NCI-H510A (cell line): ENCODE measurements around the gene KCNQ1OT1.

Source experiments
- DNase-seq: peaks from one replicate; lab custom pipeline; 2025; lab: John Stamatoyannopoulos, UW

The KCNQ1OT1 gene

GRCh38 chr11:2570841-2571597, 128.8 kb downstream of the KCNQ1OT1 start:
- no peak for DNase-seq

GRCh38 chr11:2570211-2570811, 129.5 kb downstream of the KCNQ1OT1 start:
- DNase-seq = no peak

DNA sequence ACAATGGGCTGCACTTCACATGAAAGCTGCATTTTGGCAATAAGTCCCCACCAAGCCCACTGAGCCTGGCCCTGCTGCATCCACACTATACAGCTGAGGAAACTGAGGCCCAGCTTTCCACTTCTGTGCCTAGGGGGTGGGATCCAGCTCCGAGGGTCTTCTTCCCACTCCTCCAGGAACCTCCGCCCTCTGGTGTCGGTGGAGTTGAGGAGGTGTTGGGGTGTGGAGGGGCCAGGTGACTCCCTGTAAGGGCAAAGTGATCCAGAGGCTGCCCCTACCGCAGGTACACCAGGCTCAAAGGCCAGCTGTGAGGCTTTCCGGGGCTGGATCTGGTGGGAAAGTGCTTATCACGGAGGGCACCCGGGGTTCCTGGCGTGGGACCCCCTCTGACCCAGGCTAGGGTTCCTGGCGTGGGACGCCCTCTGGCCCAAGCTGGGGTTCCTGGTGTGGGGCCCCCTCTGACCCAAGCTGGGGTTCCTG, 130.0 kb downstream of the KCNQ1OT1 start:
- no peak for DNase-seq

- DNase-seq = no peak
These were observed 130.5 kb downstream of the KCNQ1OT1 start for GRCh38 chr11:2569321-2569721.

GRCh38 chr11:2567026-2567671, 132.6 kb downstream of the KCNQ1OT1 start:
- DNase-seq = no peak

GRCh38 chr11:2566223-2567025, 133.4 kb downstream of the KCNQ1OT1 start:
- no peak for DNase-seq

- no peak for DNase-seq
These were observed 134.2 kb downstream of the KCNQ1OT1 start for GRCh38 chr11:2565447-2566222.

GRCh38 chr11:2564588-2565425, 135.0 kb downstream of the KCNQ1OT1 start:
- no peak for DNase-seq

- no peak for DNase-seq
These were observed 135.7 kb downstream of the KCNQ1OT1 start for GRCh38 chr11:2564008-2564530.

DNA sequence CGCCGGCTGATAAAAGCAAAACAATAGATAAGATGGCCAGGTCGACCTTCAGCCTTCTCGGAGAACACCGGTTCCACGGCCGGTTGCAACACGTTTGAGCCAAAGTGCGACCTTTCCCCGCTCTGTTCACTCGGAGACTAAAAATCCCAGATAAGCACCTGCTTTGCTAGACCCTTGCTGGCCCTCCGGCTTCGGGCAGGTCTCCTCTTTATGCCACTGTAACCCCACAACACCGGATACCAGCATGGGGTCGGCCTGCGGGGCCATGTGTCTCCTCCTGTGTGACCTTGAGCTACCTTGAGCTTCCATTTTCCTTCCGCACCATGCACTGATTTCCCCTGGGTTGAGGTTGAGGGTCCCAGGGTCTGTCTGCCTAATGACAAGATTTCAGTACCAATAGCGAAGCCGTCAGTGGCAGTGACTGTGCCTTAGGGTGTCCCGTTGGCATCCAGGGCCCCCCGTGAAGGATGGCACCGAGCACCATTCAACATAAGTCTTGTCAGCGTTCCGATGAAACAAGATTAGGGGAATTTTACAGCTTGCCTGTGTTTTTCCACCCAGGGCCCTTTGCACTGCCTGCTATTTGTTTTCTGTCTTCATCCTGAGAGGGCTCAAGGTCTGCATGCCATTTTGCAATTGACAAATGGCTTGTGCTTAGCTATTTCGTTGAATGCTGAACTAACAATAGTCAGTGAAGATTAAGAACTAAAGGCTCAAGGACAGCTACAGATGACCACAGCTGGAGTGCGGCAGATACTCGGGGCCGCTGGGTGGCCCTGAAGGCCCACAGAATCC, 136.4 kb downstream of the KCNQ1OT1 start:
- no peak for DNase-seq

DNA sequence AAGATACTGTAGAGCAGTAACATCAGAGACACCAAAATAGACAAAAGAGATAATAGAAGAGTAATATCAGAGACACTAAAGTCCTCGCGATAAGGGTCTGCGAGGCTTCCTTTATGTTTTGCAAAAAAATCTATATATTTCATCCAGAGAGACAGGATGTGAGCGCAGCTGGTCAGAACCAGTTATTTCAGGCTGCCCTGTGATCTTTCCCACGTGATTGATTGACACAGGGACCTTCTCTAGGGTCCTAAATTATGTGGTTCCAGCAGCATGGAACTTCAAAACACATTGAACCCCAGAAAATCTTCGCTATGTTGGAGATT, 136.9 kb downstream of the KCNQ1OT1 start:
- no peak for DNase-seq

GRCh38 chr11:2561696-2562581, 137.9 kb downstream of the KCNQ1OT1 start:
- DNase-seq = no peak

DNA sequence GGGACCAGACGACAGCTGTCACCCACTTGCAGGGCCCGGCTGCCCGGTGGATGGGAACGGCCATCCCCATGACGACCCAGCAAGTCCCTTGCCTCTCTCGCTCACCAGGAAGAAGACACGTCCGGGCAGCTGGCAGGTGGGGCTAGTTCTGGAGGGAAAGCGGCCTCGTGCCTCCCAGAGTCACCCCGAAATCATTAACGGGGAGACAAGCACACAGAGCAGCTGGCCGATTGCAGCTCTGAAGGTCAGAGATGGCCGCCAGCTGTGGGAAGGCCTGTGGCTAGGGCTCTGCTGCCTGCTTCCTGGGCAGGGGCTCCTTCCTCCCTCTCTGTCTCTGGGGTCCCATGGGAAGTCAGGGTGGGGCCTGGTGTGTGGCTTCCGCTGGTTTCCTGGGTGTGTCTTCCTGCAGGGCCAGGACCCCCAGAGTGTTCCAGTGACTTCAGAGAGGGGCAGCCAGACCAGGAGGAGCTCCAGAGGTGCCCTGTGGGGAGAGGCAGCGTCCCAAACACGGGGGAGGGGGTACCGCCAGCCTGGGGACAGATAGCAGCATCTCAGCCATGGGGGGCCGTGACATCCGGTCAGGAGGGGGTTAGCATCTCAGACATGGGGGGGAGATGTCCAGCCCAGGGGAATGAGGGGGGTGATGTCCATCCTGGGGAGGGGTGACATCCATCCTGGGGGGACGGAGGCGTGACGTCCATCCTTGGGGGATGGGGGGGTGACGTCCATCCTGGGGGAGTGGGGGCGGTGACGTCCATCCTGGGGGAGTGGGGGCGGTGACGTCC, 140.1 kb downstream of the KCNQ1OT1 start:
- no peak for DNase-seq

DNA sequence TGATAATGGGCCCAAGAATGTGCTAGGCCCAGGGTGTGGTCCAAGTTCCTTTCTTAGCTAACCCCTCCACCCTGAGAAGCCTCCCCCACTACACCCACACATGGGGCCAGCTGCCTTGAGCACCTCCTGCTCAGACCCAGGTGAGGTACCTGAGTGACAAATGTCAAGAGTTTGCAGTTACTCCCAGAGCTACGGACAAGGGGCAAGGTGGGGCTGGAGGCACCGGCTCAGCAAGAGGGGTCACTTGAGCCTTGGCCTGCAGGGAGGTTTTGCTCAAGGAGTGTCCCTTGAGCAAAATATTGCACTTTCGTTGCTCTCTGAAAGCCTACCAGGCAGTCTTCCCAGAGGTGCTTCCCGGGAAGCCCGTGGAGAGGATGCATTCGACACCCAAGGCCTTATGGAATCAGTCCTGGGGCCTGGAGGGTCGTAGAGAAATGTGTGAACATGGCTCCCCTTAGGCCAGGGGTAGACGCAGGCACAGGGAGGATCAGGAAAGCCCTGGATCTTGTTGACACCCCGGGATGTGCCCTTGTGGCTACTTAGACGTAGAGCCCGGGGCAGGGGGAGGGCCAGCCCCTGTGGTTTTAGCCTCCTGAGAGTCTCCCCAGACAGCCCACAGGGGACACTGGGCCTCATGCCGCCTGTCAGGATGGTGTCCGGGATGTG, 140.8 kb downstream of the KCNQ1OT1 start:
- DNase-seq = no peak

- DNase-seq = no peak
These were observed 141.4 kb downstream of the KCNQ1OT1 start for GRCh38 chr11:2558397-2558796.
